Measurements from ENCODE around the gene PMIS2. TPM values are rescaled to one million over a fixed set of nuclear protein-coding genes. Genes with fewer than 3 reads are reported as not detected.

The PMIS2 gene
- total RNA-seq, 1 experiment from 2014 or later, result not detected

- Histone ChIP-seq H3K4me1 (ENCODE audit: control insufficient read depth in 1 of 2, insufficient read depth in 2 of 2, low read length in 2 of 2) (no peaks in the 10 kb centered on the region), H3K27me3 (ENCODE audit: insufficient read depth, low read length) (no peaks in the 10 kb centered on the region), H3K79me2 (ENCODE audit: insufficient read depth, low read length) (no peaks in the 10 kb centered on the region), H3K9me3 (ENCODE audit: control insufficient read depth in 1 of 2, insufficient read depth in 1 of 2, low read depth in 1 of 2, low read length in 2 of 2) (no peaks in the 10 kb centered on the region), H3K4me3 (replicated peaks in 1 of 2; ENCODE audit: low read depth in 1 of 2, low read length in 2 of 2) (no peak overlapping the region), H4K20me1 (ENCODE audit: insufficient read depth) (no peaks in the 10 kb centered on the region), H2AFZ (ENCODE audit: low read depth, low read length, poor library complexity, severe bottlenecking) (no peak overlapping the region), H3K9me2 (ENCODE audit: insufficient read depth) (no peaks in the 10 kb centered on the region), H3K27ac (ENCODE audit: low read depth, low read length) (no peak overlapping the region), H3K36me3 (ENCODE audit: control insufficient read depth in 1 of 2, insufficient read depth in 2 of 2, low read length in 2 of 2) (no peaks in the 10 kb centered on the region), H3K9ac (ENCODE audit: low read length) (no peak overlapping the region), H3K4me2 (ENCODE audit: low read length) (no peak overlapping the region)
- ChIA-PET POLR2A (no interaction called here), CTCF (no interaction called here), RAD21 (ENCODE audit: low non-redundant PET in 1 of 2, low total read pairs in 2 of 2, uncharacterized antibody in 2 of 2, unreplicated experiment in 2 of 2) (no interaction called here)
- DNase-seq (ENCODE audit: low read depth, low spot score) (no peak), ATAC-seq (no peak)
- no TSS peak for BruUV-seq (replicated peaks)
- intact Hi-C loops (cut with micrococcal nuclease), result no loop called here
- no peak for TF ChIP-seq FOSL1 (IDR thresholded peaks at IDR 0.05; ENCODE audit: low read depth)
- no peak for TF ChIP-seq SRF (IDR thresholded peaks at IDR 0.05; ENCODE audit: low read depth)
- no peak for TF ChIP-seq CTCF (IDR thresholded peaks at IDR 0.05 in 2 of 3, conservative IDR thresholded peaks at IDR 0.05 in 1 of 3; ENCODE audit: borderline replicate concordance in 1 of 3, insufficient read depth in 1 of 3, low read depth in 2 of 3, low read length in 2 of 3)
- no peak for TF ChIP-seq CBX3 (IDR thresholded peaks at IDR 0.05; ENCODE audit: low read depth)
- TF ChIP-seq ZNF274 (IDR thresholded peaks at IDR 0.05; ENCODE audit: low read depth, low read length), result no peak
- no peak for TF ChIP-seq TCF7L2 (IDR thresholded peaks at IDR 0.05; ENCODE audit: borderline replicate concordance, extremely low read depth, insufficient read depth, insufficient read length)
Measured at GRCh38 chr19:35565016-35565856, 20.7 kb upstream of the PMIS2 start.

- no peak for DNase-seq (ENCODE audit: low read depth, low spot score)
- Histone ChIP-seq H3K4me1 (ENCODE audit: control insufficient read depth in 1 of 2, insufficient read depth in 2 of 2, low read length in 2 of 2) (no peaks in the 10 kb centered on the region), H3K79me2 (ENCODE audit: insufficient read depth, low read length) (no peaks in the 10 kb centered on the region), H3K27ac (ENCODE audit: low read depth, low read length) (no peak overlapping the region), H3K36me3 (ENCODE audit: control insufficient read depth in 1 of 2, insufficient read depth in 2 of 2, low read length in 2 of 2) (no peaks in the 10 kb centered on the region), H2AFZ (ENCODE audit: low read depth, low read length, poor library complexity, severe bottlenecking) (no peak overlapping the region), H3K9me2 (ENCODE audit: insufficient read depth) (no peaks in the 10 kb centered on the region), H3K4me2 (ENCODE audit: low read length) (no peak overlapping the region), H3K9me3 (ENCODE audit: control insufficient read depth in 1 of 2, insufficient read depth in 1 of 2, low read depth in 1 of 2, low read length in 2 of 2) (no peaks in the 10 kb centered on the region), H3K27me3 (ENCODE audit: insufficient read depth, low read length) (no peaks in the 10 kb centered on the region), H4K20me1 (ENCODE audit: insufficient read depth) (no peaks in the 10 kb centered on the region), H3K9ac (ENCODE audit: low read length) (no peak overlapping the region), H3K4me3 (replicated peaks in 1 of 2; ENCODE audit: low read depth in 1 of 2, low read length in 2 of 2) (no peak overlapping the region)
- no TSS peak for BruUV-seq (replicated peaks)
- POLR2A ChIA-PET, result no interaction called here
- intact Hi-C loops (cut with micrococcal nuclease), result no loop called here
- CTCF ChIA-PET, result no interaction called here
- TF ChIP-seq ZNF274 (IDR thresholded peaks at IDR 0.05; ENCODE audit: low read depth, low read length), result no peak
- no peak for TF ChIP-seq CTCF (IDR thresholded peaks at IDR 0.05 in 2 of 3, conservative IDR thresholded peaks at IDR 0.05 in 1 of 3; ENCODE audit: borderline replicate concordance in 1 of 3, insufficient read depth in 1 of 3, low read depth in 2 of 3, low read length in 2 of 3)
- TF ChIP-seq MAX (IDR thresholded peaks at IDR 0.05), result no peak
- TF ChIP-seq FOSL1 (IDR thresholded peaks at IDR 0.05; ENCODE audit: low read depth), result no peak
- no peak for TF ChIP-seq RAD21 (IDR thresholded peaks at IDR 0.05; ENCODE audit: low read depth)
- no peak for ATAC-seq
- RAD21 ChIA-PET (ENCODE audit: low non-redundant PET in 1 of 2, low total read pairs in 2 of 2, uncharacterized antibody in 2 of 2, unreplicated experiment in 2 of 2), result no interaction called here
Measured at GRCh38 chr19:35566738-35567137, 19.2 kb upstream of the PMIS2 start.

Measured in HCT116 (cell line).